Motor neuron (in vitro differentiated cells): ENCODE data around the gene MUC6. TPM values are rescaled to one million over a fixed set of nuclear protein-coding genes. Genes with fewer than 3 reads are reported as not detected.
"Not testable (repeated sequence)": the region's sequence is repeated elsewhere in the genome, so short reads cannot be mapped to it uniquely, and the experiment has no call there.

Experiments
- ATAC-seq, 8 experiments: fragments of 200-7000 bp; cut with Tn5 transposase; replicated peaks in 6 of 8; 2 replicates each; pipeline ENCODE4 v1.8.0; 2021; ENCODE audit warnings: mild to moderate bottlenecking in 8 of 8, moderate library complexity in 8 of 8
- H3K27ac ChIP-seq, 2 donors: fragments of 250-450 bp; sonication (Bioruptor Pico); 2 replicates each; pipeline ENCODE4 v1.9.0; 2021; ENCODE audit warnings: antibody characterized with exemption in 2 of 2, mild to moderate bottlenecking in 2 of 2, moderate library complexity in 1 of 2
- H3K4me1 ChIP-seq, 2 donors: fragments of 250-450 bp; sonication (Bioruptor Pico); replicated peaks in 1 of 2; 2 replicates each; pipeline ENCODE4 v1.6.1; 2021; ENCODE audit warnings: antibody characterized with exemption in 2 of 2, mild to moderate bottlenecking in 2 of 2, moderate library complexity in 1 of 2
- H3K4me3 ChIP-seq, 5 donors: fragments of 250-450 bp; sonication (Bioruptor Pico); 2 replicates each; pipeline ENCODE4 v1.9.0; 2021; ENCODE audit warnings: antibody characterized with exemption in 5 of 5, mild to moderate bottlenecking in 5 of 5, moderate library complexity in 4 of 5
- WGBS, 10 experiments: fragments of 450-650 bp; shearing (Covaris generic); methylation state at CpG; one replicate each; pipeline ENCODE4 v1.0.0; 2022; 5-methylcytosine and 5-hydroxymethylcytosine counted together
- in situ Hi-C, 9 experiments: fragments of 400-800 bp; cut with MboI; loops; one replicate each; pipeline ENCODE4 v1.15.0; 2021; ENCODE audit warnings: low sequenced_read_pairs in 9 of 9, low pct_unique_long_range_greater_than_20kb in 2 of 9; ENCODE audit not compliant: unreplicated experiment in 9 of 9
- total RNA-seq, 8 experiments: library from RNA; unstranded; fragments of 300-600 nt; gene quantifications; 2 replicates each; pipeline versions ENCODE4 v1.2.3 to v1.2.4, GENCODE V29; 2022

The MUC6 gene
- total RNA-seq, 8 experiments from 2014 or later: under 0.01 to 1.9 (median 0.82) TPM

- peak in 6 of 8 experiments; percentile 4 to 42 (median 18) for ATAC-seq
Observed at GRCh38 chr11:1017269-1018005, 19.1 kb downstream of the MUC6 start.

DNA sequence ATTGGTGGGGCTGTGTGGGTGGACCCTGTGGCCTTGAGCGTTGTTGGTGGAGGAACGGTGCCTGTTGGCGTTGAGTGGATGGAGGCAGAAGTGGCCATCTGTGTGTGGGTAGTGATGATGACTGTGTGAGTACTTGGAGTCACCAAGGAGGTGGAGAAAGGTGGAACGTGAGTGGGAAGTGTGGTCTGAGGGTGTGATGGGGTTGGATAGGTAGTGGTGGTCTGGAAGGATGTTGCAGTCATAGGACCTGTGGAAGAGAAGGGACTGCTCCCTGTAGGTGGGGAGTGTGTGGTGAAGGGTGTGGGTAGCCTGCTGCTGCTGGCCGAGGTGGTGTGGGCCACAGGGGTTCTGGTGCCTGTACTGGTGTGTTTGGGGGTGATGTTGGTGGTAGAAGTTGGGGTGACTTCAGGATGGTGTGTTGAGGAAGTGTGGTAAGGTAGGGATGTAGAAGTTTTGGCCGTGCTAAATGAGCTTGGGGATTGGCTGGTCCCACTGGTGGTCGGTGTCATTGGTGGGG, 19.9 kb downstream of the MUC6 start:
- H3K27ac ChIP-seq, H3K4me1 ChIP-seq, in situ Hi-C loops, H3K4me3 ChIP-seq: not testable (repeated sequence)
- ATAC-seq: peak in 5 of 8 experiments; percentile 4 to 30 (median 19)
- 64 to 72% (median 69%) methylated on average over 7 of the region's 7 CpGs for WGBS, 10 experiments

More at GRCh38 chr11:1017269-1018005, 19.1 kb downstream of the MUC6 start:
- in situ Hi-C loops: no loop called here
- H3K27ac ChIP-seq: no peak overlapping the region
- H3K4me3 ChIP-seq: no peak overlapping the region
- no peaks in the 10 kb centered on the region for H3K4me1 ChIP-seq
- 75 to 88% (median 81%) methylated on average over 7 to 12 of the region's 12 CpGs for WGBS, 10 experiments

GRCh38 chr11:1015826-1016545, 20.5 kb downstream of the MUC6 start:
- in situ Hi-C loops: no loop called here
- Histone ChIP-seq H3K4me3 (no peak overlapping the region), H3K4me1 (no peaks in the 10 kb centered on the region), H3K27ac (no peak overlapping the region)
- 81 to 97% (median 94%) methylated on average over 2 to 14 of the region's 20 CpGs; no CpG with 5 or more reads in 2 of the 10 experiments for WGBS, 10 experiments
- ATAC-seq: no peak

- in situ Hi-C loops: no loop called here
- 100% methylated on average over 3 to 4 of the region's 7 CpGs; no CpG with 5 or more reads in 8 of the 10 experiments for WGBS, 10 experiments
- no peak overlapping the region for H3K27ac ChIP-seq
- no peaks in the 10 kb centered on the region for H3K4me1 ChIP-seq
- ATAC-seq: no peak
- H3K4me3 ChIP-seq: no peak overlapping the region
Observed at GRCh38 chr11:1015064-1015463, 21.5 kb downstream of the MUC6 start.

DNA sequence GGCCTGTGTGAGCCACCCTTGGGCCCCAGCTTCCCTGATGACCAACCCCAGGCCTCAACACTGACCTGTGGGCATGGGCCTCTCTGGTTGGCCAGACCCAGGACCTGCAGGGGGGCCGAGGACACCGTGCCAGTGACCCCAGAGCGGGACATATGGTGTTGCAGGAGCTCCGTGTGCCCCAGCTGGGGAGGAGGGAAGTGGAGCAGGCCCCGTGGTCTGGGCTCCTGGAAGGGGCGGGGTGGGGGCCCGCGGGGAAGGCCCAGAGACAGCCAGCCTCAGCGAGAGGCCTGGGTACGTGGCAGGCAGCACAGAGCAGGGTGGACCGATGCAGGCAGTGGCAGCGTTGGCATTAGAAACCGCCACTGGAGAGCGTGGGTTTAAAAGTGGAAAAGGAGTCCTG, 22.2 kb downstream of the MUC6 start:
- in situ Hi-C loops: no loop called here
- H3K4me3 ChIP-seq: no peak overlapping the region

DNA sequence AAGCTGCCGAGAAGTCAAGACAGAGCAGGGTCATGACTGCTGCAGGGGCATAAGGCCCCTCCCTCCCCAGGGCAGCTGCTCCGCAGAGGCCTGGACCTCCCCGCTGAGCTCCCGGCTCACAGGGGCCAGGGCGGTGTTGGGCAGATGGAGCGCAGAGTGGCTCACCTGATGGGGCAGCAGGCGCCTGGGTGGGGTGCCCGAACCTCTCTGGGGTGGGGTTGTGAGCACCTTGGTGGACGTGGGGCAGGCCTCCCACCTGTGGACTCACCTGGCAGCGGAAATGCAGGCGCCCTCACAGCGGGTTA, 22.9 kb downstream of the MUC6 start:
- in situ Hi-C loops: no loop called here
- Histone ChIP-seq H3K27ac (no peak overlapping the region), H3K4me3 (no peak overlapping the region), H3K4me1 (no peaks in the 10 kb centered on the region)
- WGBS, 10 experiments: no CpG with 5 or more reads among the region's 12 CpGs
- ATAC-seq: peak in 3 of 8 experiments; percentile 23 to 29 (median 27)

More for the DNA sequence above, 22.2 kb downstream of the MUC6 start:
- Histone ChIP-seq H3K27ac (no peak overlapping the region), H3K4me1 (no peaks in the 10 kb centered on the region)
- peak in 1 of 8 experiments; percentile 9 for ATAC-seq
- 50 to 100% (median 82%) methylated on average over 2 to 3 of the region's 14 CpGs; no CpG with 5 or more reads in 6 of the 10 experiments for WGBS, 10 experiments

GRCh38 chr11:1012740-1013630, 23.5 kb downstream of the MUC6 start:
- no peak overlapping the region for H3K4me3 ChIP-seq
- 100% methylated on average over 1 of the region's 28 CpGs; no CpG with 5 or more reads in 7 of the 10 experiments for WGBS, 10 experiments
- peak overlapping the region in 1 of 2 donors; percentile 30 for H3K27ac ChIP-seq
- in situ Hi-C loops: no loop called here
- no peaks in the 10 kb centered on the region for H3K4me1 ChIP-seq
- ATAC-seq: peak in 7 of 8 experiments; percentile 1 to 67 (median 28)

- no peak overlapping the region for H3K4me3 ChIP-seq
- no peak overlapping the region for H3K27ac ChIP-seq
- in situ Hi-C loops: no loop called here
- 100% methylated on average over 2 of the region's 17 CpGs; no CpG with 5 or more reads in 9 of the 10 experiments for WGBS, 10 experiments
- ATAC-seq: no peak
- peaks cover 0 to 4% of the 10 kb centered on the region in 2 donors for H3K4me1 ChIP-seq
Observed at GRCh38 chr11:1012291-1012690, 24.2 kb downstream of the MUC6 start.

GRCh38 chr11:1011320-1011698, 25.2 kb downstream of the MUC6 start:
- peaks cover 0 to 14% of the 10 kb centered on the region in 2 donors for H3K4me1 ChIP-seq
- in situ Hi-C loops: no loop called here
- ATAC-seq: no peak
- no peak overlapping the region for H3K4me3 ChIP-seq
- no peak overlapping the region for H3K27ac ChIP-seq
- 80% methylated on average over 2 of the region's 17 CpGs; no CpG with 5 or more reads in 9 of the 10 experiments for WGBS, 10 experiments

- no peak overlapping the region for H3K27ac ChIP-seq
Observed at GRCh38 chr11:1010551-1011319, 25.8 kb downstream of the MUC6 start.

GRCh38 chr11:1009991-1010390, 26.5 kb downstream of the MUC6 start:
- Histone ChIP-seq H3K4me1 (peaks cover 0 to 23% of the 10 kb centered on the region in 2 donors), H3K4me3 (no peak overlapping the region), H3K27ac (no peak overlapping the region)
- in situ Hi-C loops: no loop called here
- WGBS, 10 experiments: 85 to 100% (median 100%) methylated on average over 4 to 13 of the region's 17 CpGs; no CpG with 5 or more reads in 7 of the 10 experiments
- ATAC-seq: no peak

More at GRCh38 chr11:1010551-1011319, 25.8 kb downstream of the MUC6 start:
- Histone ChIP-seq H3K4me3 (no peak overlapping the region), H3K4me1 (peaks cover 0 to 20% of the 10 kb centered on the region in 2 donors)
- ATAC-seq: no peak
- 58 to 100% (median 96%) methylated on average over 1 to 5 of the region's 35 CpGs; no CpG with 5 or more reads in 4 of the 10 experiments for WGBS, 10 experiments
- in situ Hi-C loops: no loop called here

DNA sequence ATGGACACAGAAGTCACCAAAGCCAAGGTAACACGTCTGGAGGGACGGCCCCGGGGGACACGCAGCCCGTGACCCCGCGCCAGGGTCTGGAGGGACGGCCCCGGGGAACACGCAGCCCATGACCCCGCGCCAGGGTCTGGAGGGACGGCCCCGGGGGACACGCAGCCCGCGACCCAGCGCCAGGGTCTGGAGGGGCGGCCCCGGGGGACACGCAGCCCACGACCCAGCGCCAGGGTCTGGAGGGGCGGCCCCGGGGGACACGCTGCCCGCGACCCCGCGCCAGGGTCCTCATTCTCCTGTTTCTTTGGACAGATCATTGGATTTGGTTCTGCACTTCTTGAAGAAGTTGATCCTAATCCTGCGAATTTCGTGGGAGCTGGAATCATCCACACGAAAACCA, 27.1 kb downstream of the MUC6 start:
- H3K27ac ChIP-seq: no peak overlapping the region
- in situ Hi-C loops: no loop called here
- peaks cover 0 to 23% of the 10 kb centered on the region in 2 donors for H3K4me1 ChIP-seq
- WGBS, 10 experiments: 89 to 100% methylated on average over 3 of the region's 33 CpGs; no CpG with 5 or more reads in 8 of the 10 experiments
- no peak overlapping the region for H3K4me3 ChIP-seq
- ATAC-seq: no peak
